GM18499 (cell line): ENCODE measurements around the gene CLECL1.

Experiments used
- ATAC-seq: cut with Tn5 transposase; IDR thresholded peaks from one replicate; pipeline ENCODE4 v1.9.1; 2021; ENCODE audit warnings: moderate number of reproducible peaks; ENCODE audit not compliant: insufficient read depth, unreplicated experiment

CLECL1 gene

DNA sequence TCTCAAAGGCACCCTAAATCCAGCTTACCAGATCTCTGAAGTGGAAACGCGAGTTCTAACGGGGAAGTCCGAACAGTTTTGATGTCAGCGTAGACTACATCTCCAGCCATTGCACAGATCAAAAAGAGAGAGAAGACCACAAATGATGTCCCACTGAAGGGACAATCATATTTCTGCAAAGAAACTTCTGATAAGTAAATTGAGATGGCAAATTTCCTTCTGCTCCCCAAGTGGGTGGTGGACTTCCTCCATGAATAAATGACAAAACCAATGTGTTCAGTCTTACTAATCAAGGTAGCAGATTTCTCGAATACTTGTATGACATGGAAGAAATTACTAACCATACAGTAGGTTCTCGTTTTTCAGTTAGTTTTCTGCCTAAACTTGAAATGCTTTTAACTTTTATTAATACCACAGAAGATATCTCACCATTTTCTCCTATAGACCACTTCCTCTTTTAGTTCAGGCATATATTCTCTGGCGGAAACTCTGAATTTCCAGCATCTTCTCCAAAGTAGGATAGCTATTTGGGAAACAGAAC is at the start of gene CLECL1:
TSS of gene CLECL1 (minus strand) at position 177 of the 541 bp plus-strand sequence.
- peak; percentile 50 for ATAC-seq

DNA sequence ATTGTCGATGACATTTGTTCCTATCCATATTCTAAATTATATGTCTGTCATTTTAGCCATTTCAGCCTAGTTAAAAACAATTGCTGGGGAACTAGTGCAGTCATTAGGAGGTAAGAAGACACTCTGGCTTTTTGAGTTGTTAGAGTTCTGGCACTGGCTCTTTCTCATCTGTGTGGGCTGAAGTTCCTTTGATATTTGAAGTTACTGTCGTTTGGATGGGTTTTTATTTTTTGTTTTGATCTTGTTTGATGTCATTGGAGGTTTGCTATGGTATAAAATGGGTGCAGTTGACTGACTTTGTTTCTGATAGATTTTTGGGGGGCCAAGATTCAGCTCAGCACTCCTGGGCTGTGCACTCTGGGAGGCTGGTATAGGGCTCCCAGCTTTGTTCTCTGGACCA is 48.5 kb upstream of the CLECL1 start:
- ATAC-seq, result no peak

DNA sequence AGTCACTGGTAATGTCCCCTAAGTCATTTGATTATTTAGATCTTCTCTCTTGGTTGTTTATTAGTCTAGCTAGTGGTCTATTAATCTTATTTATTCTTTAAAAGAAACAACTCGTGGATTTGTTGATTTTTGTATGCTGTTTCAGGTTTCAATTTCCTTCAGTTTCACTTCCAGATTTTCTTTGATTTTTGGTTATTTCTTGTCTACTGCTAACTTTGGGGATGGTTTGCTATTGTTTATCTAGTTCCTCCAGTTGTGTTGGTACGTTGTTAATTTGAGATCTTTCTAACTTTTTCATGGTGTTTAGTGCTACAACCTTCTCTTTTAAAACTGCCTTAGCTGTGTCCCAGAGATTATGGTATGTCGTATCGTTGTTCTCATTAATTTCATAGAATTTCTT is 46.3 kb upstream of the CLECL1 start:
- no peak for ATAC-seq

DNA sequence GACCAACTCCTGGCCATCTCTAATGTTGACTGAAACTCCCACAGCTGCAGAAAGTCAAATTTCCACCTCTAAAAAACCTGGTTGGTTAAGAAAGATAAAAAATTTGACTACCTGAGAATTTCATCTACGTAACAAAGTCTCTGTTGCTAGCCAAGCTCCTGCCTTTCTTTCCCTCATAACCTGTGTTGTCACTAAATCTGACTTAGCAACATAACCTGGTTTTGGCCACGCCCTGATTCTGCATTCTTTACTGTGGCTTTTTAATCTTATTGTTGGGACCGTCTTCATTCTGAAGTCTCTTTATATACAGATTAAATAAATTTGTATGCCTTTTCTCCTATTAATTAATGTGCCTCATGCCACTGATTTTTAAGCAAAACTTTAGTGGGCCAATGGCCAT is 43.9 kb upstream of the CLECL1 start:
- no peak for ATAC-seq

DNA sequence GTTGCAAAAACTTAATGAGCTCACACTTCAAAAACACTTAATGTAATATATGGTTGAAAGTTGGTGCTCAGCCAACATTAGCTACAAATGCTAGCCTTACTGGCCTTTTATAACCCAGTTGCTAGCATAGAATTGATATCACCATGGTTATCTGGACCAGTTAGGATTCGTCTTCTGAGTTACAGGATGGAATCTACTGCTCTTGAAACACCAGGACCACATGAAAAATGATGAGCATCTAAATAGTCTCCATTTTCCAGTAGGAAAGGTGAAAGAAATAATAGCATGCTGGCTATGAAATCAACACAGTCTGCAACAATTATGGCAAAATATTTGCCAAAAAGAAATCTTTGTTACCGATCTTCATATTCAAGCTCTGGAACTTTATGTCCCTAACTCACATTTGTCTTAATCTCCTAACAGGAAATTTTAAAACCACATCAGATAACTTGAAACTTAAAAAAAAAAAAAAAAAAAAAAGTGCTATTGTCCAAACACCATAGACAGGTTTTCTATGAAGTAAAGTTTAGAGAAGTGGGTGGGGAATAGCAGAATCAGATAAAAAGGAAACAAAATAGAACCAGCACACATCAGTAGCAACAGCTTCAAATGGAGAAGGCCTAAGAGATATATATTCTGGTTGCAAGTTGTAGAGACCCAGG is 40.5 kb upstream of the CLECL1 start:
- no peak for ATAC-seq

DNA sequence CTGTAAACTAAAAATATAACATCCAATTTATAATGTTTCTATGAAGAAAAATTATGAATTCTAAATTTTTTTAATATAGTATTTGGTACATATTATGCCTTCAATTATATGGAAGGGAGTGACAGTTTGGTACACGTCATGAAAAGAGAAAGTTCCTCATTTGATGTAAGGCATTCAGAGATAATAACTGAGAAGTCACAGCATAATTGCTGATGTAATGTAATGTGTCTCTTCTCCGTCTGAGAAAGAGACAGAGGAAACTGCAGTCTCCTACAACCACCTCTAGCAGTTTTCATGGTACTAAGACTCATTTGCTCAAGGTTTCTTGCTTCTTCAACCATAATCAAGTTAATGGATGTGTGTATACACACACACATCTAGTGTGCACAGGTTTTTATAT is 30.1 kb upstream of the CLECL1 start:
- no peak for ATAC-seq

DNA sequence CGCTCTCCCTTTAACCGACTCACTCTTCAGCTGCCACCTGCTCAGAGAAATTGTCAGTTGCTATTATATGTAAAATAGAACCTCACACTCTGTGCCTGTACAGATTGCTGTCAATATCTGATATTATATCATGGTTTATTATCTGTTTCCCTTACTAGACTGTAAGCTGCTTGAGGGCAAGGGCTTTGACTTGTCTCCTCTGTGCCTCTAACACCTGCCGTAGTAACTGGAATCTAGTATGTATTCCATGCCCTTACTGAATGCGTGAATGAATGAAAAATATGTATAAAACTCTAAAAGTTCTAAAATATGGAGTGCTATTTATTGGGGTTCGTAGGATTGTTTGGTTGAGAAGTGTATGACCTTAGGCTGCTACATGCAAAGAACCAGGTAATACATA is 29.5 kb upstream of the CLECL1 start:
- no peak for ATAC-seq

DNA sequence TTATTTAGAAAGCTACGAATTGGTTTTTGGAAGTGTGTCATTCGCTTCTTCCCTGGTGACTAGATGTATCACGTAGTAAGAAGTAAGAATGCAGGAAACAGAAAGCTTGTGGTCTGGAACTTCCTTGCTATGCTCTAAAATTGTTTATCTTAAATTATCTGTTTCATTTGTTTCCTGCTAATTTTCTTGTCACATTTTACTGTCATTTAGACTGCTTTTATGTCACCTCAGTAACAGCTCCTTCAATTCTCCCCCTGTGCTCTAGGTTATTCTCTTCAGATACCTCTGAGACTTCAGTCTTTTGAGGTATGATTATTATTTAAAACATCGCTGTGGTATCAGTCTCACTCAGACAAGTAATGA is 28.5 kb upstream of the CLECL1 start:
- ATAC-seq, result no peak

DNA sequence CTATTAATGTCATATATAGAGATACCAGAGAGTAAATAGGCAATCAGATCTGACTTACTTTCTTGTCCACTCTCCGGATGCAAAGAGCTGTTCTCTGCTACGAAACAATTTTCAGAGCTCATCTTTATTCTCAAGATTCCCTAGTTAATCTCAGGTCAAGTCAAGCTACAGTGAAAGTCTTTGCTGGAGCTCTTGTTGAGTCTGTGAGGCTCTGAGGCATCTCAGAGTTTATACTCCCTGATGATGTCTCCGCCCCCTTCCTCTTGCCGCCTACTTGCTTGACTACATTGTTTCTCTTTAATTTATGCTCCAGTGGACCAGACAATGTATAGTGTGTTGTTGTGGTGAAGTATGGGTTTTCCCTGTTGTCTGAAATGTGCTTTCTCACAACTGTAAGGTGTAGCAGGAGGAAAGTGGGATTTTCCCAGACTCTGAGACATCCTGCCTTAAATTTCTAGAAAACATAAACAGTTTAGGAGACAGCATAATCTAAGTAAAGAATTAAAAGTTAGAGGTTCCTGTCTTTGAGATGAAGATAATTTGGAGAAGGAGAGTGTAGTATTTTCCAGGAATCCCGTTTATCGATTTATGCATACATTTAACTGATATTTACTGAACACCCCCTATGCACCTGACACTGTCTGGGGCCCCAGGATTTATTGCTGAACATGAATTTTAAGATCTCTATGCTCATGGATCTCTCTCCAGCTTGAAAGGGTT is 28.0 kb upstream of the CLECL1 start, which contains the start of gene CD69:
TSS of gene CD69 (minus strand) at position 203 of the 720 bp plus-strand sequence. CDS start at position 122, 81 bp downstream.
- ATAC-seq, result no peak

DNA sequence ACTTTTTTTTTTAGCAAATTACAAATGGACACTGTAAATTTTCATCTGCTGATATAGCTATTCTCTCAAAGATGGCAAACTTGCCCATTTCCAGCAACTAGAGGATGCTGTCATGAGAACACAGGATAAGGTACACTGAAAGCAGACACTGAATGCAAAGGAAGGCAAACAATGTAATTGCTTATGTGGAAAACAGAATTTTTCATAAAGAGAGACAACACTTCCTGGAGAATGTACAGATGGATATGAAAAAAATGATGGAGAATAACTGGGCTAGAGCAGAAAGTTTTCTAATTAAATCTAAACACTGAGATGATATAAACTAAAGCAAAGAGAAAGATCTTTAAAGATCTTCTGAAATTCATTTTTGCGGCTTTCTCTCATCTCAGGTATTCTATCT is 27.2 kb upstream of the CLECL1 start:
- no peak for ATAC-seq

DNA sequence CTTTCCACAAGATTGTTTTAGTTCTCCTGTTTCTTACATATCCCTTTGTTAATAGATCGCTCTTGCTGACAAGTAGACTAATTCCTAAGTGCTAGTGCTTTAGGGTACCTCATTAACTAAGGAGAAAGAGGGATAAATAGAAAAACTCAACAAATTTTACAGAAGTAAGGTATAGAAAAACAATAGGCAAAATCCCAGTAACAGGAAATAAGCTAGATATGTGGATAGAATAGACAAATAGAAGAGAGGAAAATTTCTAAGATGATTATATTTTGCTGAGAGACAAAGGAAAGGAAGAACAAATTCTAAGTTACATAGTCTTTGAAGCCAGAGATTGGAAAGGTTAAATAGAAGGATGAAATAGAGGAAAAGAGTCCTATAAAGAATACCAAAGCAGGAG is 26.8 kb upstream of the CLECL1 start:
- ATAC-seq, result no peak

DNA sequence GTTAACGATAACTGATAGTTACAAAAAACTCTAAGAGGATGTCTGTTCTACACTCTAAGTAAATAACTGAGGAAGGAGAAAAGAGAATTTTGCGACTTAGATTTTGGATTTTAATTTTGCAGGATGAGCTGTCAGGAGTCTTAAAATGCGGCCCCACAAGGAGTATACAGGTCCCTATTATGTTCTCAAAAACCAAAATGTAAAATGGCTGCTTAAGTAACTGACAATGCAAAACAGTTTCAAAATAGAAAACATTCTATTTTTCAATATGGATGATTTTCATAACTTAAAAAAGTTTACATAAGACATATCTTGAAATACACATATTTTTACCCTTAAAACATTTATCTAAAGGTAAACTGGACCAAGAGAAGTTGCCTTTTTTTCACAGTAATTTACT is 25.2 kb upstream of the CLECL1 start:
- no peak for ATAC-seq

DNA sequence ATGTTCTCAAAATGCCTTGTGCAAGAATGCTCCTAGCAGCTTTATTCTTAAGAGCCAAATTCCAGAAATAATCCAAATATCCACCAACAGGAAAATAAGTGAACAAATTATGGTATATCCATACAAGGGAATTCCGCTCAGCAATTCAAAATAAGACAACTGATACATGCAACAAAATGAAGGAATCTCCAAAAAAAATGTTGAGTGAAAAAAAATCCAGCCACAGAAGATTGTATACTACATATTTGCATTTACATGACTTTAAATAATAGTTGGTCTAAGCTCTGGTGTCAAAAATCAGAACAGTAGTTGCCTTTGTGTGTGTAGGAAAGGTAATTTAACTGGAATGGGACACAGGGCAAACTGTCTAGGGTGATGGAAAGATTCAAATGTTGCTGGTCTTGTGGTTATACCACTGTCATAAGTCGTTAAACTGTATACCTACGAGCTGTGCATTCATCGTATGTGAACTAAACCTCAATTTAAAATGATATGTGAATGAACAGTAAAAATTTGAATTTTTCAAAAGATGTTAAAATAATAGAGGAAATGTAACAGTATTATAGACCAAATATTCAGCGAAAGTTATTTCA is 24.6 kb upstream of the CLECL1 start:
- ATAC-seq, result no peak

DNA sequence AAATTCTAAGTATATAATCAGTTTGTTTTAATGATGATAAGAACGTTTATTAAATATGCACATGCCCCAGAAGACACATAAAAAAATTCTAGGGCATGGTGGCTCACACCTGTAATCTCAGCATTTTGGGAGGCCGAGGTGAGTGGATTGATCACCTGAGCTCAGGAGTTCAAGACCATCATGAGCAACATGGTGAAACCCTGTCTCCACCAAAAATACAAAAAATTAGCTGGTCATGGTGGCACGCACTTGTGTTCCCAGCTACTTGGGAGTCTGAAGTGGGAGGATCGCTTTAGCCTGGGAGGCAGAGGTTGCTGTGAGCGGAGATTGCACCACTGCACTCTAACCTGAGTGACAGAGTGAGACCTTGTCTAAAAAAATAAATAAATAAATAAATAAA is 23.8 kb upstream of the CLECL1 start:
- ATAC-seq, result no peak

DNA sequence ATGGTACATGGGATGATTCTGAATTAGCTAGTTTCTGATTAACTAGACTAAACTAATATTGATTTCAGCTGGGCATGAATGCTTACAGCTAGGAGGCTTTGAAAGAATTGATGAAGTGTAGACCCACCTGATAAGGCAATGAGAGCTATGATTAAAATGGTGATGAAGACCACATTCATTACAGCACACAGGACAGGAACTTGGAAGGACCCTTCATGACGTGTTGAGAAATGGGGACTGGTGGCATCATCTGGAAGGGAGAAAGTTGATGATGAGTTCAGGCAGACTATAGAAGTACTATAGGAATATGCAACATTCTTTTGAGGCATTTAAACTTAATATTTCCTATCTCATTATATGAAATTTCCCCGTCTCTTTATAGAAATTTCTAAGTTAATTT is 23.3 kb upstream of the CLECL1 start:
- no peak for ATAC-seq

DNA sequence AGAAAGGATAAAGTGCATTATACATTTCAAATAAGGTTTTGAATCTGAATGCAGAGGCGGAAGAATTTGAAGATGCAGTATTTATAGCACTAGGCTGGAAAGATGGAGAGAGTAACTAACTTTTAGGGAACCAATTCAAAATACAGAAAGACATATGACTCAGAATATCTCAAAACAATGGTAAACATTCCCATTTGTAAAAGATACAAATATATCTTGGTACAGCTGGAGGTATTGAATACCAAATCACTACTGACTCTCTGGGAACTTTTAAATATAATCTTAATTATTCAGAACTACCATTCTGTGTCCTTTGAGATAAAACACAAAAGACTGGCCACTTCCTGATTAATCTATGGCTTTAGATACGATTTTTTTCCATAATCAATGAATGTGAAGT is 22.7 kb upstream of the CLECL1 start:
- no peak for ATAC-seq

DNA sequence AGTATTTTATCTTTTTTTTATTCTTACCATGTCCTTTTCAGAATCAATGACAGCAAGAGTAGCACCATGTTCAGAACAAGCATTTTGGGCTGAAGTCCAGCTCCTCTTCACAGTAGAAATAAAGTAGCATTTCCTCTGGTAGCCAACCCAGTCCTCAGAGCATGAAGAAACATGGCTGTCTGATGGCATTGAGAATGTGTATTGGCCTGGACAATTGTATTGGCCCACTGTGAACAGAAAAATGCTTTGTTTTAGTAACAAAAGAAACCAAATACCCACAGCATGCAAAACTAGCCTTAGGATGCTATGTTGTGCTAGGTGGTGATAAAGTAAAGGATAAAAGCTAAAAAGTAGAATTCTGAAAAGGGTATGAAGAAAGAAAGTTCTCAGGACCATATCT is 22.1 kb upstream of the CLECL1 start:
- ATAC-seq, result no peak

DNA sequence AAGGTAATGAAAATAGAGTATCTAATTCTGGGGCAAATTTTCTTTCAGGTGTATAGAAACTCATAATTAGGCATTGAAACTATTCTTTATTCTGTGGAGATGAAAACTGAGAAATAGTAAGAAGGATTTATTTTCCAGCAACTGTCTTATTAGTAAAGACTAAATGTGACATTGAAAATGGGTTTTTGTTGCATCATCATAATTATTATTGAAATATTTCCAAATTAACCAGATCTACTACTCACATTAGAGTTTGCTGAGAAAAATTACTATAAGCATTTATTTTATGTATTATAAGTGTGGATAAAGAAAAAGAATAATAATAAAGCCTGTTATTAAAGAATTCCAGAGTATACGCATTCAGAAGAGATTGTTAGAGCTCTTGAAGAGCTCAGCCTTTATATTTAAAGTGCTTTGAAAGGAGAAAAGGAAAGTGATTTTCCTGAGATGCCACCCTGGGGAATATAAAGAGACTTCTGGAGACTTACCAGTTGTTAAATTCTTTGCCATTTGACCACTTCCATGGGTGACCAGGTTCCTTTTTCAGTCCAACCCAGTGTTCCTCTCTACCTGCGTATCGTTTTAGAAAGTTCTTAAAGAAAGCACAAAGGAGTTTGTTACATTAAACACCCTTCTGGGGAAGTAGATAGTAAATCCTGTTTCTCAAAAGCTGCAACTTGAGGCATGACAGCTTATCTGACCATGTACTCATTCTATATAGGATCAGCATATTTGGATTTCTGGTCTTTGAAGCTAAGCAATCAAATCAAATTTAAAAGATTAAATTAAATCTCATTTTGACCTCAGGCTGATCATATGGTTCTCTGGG is 21.4 kb upstream of the CLECL1 start:
- ATAC-seq, result no peak

DNA sequence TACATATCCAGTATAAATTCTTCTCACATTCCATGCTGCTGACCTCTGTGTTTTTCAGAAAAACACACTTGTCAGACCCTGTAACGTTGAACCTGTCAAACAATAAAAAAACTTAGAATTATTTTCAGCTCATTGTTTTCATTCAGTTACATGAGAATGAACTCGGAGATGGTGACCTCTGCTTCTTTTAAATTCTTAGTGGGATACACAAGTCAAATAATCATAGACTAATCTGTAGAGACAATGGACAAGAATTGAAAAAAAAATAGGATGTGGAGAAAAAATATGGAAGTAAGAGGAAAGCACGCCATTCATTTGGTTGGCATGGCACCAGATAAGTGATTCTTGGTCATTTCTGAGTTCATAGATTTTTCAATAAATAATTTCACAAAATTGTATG is 20.6 kb upstream of the CLECL1 start:
- ATAC-seq, result no peak

DNA sequence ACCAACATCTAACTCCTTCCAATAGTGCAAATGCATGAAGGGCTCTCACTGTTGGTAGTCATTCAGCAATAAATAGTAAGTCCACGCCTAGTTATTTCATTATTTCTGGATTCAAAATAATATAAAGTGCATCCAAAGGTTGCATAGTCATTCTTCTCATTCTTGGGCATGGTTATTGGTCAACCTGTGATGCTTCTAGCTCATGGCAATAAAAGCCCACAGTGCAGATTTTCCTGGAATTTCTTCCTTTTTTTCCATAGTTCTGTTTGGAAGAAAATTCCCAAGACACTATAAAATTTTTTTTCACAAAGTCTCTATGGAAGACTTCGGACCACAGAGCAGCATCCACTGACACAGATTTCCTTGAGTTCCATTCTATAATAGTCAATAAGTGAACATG is 20.2 kb upstream of the CLECL1 start:
- ATAC-seq, result no peak
